Mesenchymal stem cell (in vitro differentiated cells and primary cell): ENCODE data around the gene FAM168A.

Source experiments
- DNase-seq: peaks from one replicate; pipeline ENCODE4 v3.0.0-alpha.2; 2013
- H2AFZ ChIP-seq: one replicate; pipeline ENCODE4 v1.6.1; 2013; ENCODE audit warnings: low read depth, mild to moderate bottlenecking, control low read depth, inconsistent platforms, low read length, moderate library complexity
- H2AK5ac ChIP-seq: 2 replicates; pipeline ENCODE4 v1.6.1; 2013; ENCODE audit warnings: low read length, moderate library complexity, mild to moderate bottlenecking, inconsistent platforms; ENCODE audit not compliant: severe bottlenecking
- H2BK120ac ChIP-seq: one replicate; pipeline ENCODE4 v1.6.1; 2013; ENCODE audit warnings: low read depth, mild to moderate bottlenecking, inconsistent platforms, low read length, moderate library complexity
- H2BK12ac ChIP-seq, 2 experiments: one replicate each; pipeline ENCODE4 v1.6.1; 2013; ENCODE audit warnings: inconsistent platforms in 2 of 2, low read length in 2 of 2, mild to moderate bottlenecking in 2 of 2, moderate library complexity in 2 of 2, control low read depth in 1 of 2
- H2BK15ac ChIP-seq: one replicate; pipeline ENCODE4 v1.6.1; 2013; ENCODE audit warnings: mild to moderate bottlenecking, low read depth, inconsistent platforms; ENCODE audit not compliant: poor library complexity, severe bottlenecking
- H2BK5ac ChIP-seq: 2 replicates; pipeline ENCODE4 v1.6.1; 2013; ENCODE audit warnings: low read depth, mild to moderate bottlenecking, low read length, control low read depth, inconsistent platforms; ENCODE audit not compliant: poor library complexity, severe bottlenecking
- H3K14ac ChIP-seq, 2 experiments: one replicate each; pipeline ENCODE4 v1.6.1; 2013; ENCODE audit warnings: inconsistent platforms in 2 of 2, low read length in 2 of 2, control low read depth in 1 of 2, mild to moderate bottlenecking in 1 of 2, moderate library complexity in 1 of 2
- H3K18ac ChIP-seq, 2 experiments: one replicate each; pipeline ENCODE4 v1.6.1; 2013; ENCODE audit warnings: inconsistent platforms in 2 of 2, low read length in 2 of 2, control low read depth in 1 of 2, low read depth in 1 of 2, mild to moderate bottlenecking in 1 of 2
- H3K23ac ChIP-seq, 2 experiments: one replicate each; pipeline ENCODE4 v1.6.1; 2013; ENCODE audit warnings: inconsistent platforms in 2 of 2, low read length in 2 of 2, mild to moderate bottlenecking in 2 of 2, moderate library complexity in 2 of 2, control low read depth in 1 of 2
- H3K27ac ChIP-seq: 2 replicates; pipeline ENCODE4 v1.5.1; 2013; ENCODE audit warnings: mild to moderate bottlenecking, moderate library complexity, low read length, control low read depth, inconsistent platforms; ENCODE audit not compliant: poor library complexity, severe bottlenecking
- H3K27me3 ChIP-seq, 2 experiments: 2 replicates each; pipeline versions ENCODE4 v1.6.1 to v1.7.0; 2013; ENCODE audit warnings: low read length in 2 of 2, mild to moderate bottlenecking in 2 of 2, moderate library complexity in 2 of 2, control low read depth in 1 of 2, inconsistent platforms in 1 of 2; ENCODE audit not compliant: control insufficient read depth in 1 of 2, insufficient read depth in 1 of 2
- H3K36me3 ChIP-seq, 2 experiments: 2 replicates each; pipeline versions ENCODE4 v1.6.1 to v1.7.0; 2013; ENCODE audit warnings: low read length in 2 of 2, control low read depth in 1 of 2, inconsistent platforms in 1 of 2, low read depth in 1 of 2, mild to moderate bottlenecking in 1 of 2; ENCODE audit not compliant: insufficient read depth in 2 of 2, control insufficient read depth in 1 of 2
- H3K4ac ChIP-seq, 2 experiments: one replicate each; pipeline ENCODE4 v1.6.1; 2013; ENCODE audit warnings: inconsistent platforms in 2 of 2, low read length in 2 of 2, mild to moderate bottlenecking in 2 of 2, moderate library complexity in 2 of 2, control low read depth in 1 of 2, low read depth in 1 of 2
- H3K4me1 ChIP-seq: 2 replicates; pipeline ENCODE4 v1.6.1; 2013; ENCODE audit warnings: low read depth, low read length, control low read depth; ENCODE audit not compliant: control insufficient read depth, insufficient read depth
- H3K4me2 ChIP-seq: 2 replicates; pipeline ENCODE4 v1.6.1; 2013; ENCODE audit warnings: low read length, mild to moderate bottlenecking, inconsistent platforms; ENCODE audit not compliant: poor library complexity, severe bottlenecking
- H3K4me3 ChIP-seq, 2 experiments: 2 replicates each; pipeline versions ENCODE4 v1.5.1 to v1.7.0; 2013; ENCODE audit warnings: low read length in 2 of 2, mild to moderate bottlenecking in 2 of 2, control low read depth in 1 of 2, low read depth in 1 of 2; ENCODE audit not compliant: insufficient read depth in 1 of 2
- H3K79me1 ChIP-seq: replicated peaks from 2 replicates; pipeline ENCODE4 v1.6.1; 2013; ENCODE audit warnings: mild to moderate bottlenecking, control low read depth, low read length, inconsistent platforms; ENCODE audit not compliant: poor library complexity, severe bottlenecking
- H3K9ac ChIP-seq: 2 replicates; pipeline ENCODE4 v1.7.0; 2013; ENCODE audit warnings: mild to moderate bottlenecking, low read length, moderate library complexity
- H3K9me3 ChIP-seq: 2 replicates; pipeline ENCODE4 v1.7.0; 2013; ENCODE audit warnings: mild to moderate bottlenecking, low read length; ENCODE audit not compliant: control insufficient read depth
- H4K8ac ChIP-seq: one replicate; pipeline ENCODE4 v1.6.1; 2013; ENCODE audit warnings: inconsistent platforms, mild to moderate bottlenecking, low read length, moderate library complexity
- H4K91ac ChIP-seq: one replicate; pipeline ENCODE4 v1.6.1; 2013; ENCODE audit warnings: mild to moderate bottlenecking, low read length, inconsistent platforms
- WGBS: methylation state at CpG from one replicate; pipeline ENCODE4 v1.1.7; 2013; ENCODE audit warnings: mixed read lengths; 5-methylcytosine and 5-hydroxymethylcytosine counted together

The FAM168A gene

DNA sequence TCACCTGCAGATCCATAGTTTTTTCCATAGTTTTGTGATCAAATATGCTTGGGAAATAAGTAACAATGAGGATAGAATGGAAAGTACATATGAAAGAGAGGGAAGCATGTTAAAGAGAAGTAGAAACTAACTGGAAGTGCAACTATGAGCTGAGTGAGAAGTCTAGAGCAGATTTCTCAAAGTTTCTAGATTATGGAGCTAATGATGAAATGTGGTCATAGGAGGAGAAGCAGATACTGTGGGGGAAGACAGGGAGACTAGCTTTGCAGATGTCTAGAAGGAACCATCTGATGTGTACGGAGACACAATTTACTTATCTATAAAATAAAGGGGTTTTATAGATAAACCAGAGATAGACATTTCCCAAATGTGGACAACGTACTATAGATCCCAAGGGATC lies 184.7 kb downstream of the FAM168A start:
- Histone ChIP-seq H3K18ac (no peak overlapping the region), H3K9ac (no peak overlapping the region), H3K79me1 (no peaks in the 10 kb centered on the region), H2BK15ac (no peak overlapping the region), H3K23ac (no peak overlapping the region), H2AK5ac (no peak overlapping the region), H4K8ac (no peak overlapping the region), H2BK120ac (no peak overlapping the region), H3K4ac (no peak overlapping the region), H2AFZ (no peak overlapping the region), H3K4me2 (no peak overlapping the region), H2BK12ac (no peak overlapping the region), H4K91ac (no peak overlapping the region), H3K27ac (no peak overlapping the region), H2BK5ac (no peak overlapping the region), H3K9me3 (no peaks in the 10 kb centered on the region), H3K4me1 (peaks cover 2% of the 10 kb centered on the region), H3K27me3 (no peaks in the 10 kb centered on the region), H3K14ac (no peak overlapping the region), H3K4me3 (no peak overlapping the region), H3K36me3 (peaks cover 18 to 26% of the 10 kb centered on the region in 2 experiments)
- no CpG with 5 or more reads among the region's 2 CpGs for WGBS
- DNase-seq: no peak

DNA sequence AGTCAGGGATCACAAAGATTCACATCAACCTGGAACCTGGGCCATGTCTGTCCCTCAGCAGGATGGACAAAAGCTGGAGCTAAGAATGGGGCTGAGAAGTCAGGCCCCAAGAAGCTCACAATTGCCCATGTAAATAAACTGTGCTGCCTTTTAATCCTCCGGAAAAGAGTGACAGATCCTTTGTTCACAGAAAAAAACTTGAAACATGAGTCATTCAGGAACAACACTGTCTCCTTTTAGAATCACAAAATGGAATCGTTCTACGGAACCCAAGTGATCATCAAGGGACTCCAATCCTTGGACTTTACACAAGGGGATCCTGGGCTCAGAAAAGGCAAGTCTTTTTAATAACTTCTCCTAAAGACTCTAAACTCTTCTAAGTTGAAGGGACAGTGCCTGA lies 185.6 kb downstream of the FAM168A start:
- Histone ChIP-seq H3K27ac (no peak overlapping the region), H3K36me3 (peaks cover 21 to 29% of the 10 kb centered on the region in 2 experiments), H3K4me3 (no peak overlapping the region), H3K27me3 (no peaks in the 10 kb centered on the region), H2BK15ac (no peak overlapping the region), H2BK12ac (no peak overlapping the region), H4K8ac (no peak overlapping the region), H3K23ac (no peak overlapping the region), H3K9me3 (no peaks in the 10 kb centered on the region), H3K9ac (no peak overlapping the region), H4K91ac (no peak overlapping the region), H2AK5ac (no peak overlapping the region), H3K4ac (no peak overlapping the region), H3K4me1 (peaks cover 2% of the 10 kb centered on the region), H3K14ac (no peak overlapping the region), H3K4me2 (no peak overlapping the region), H3K18ac (no peak overlapping the region), H3K79me1 (no peaks in the 10 kb centered on the region), H2BK120ac (no peak overlapping the region), H2BK5ac (no peak overlapping the region), H2AFZ (no peak overlapping the region)
- no peak for DNase-seq
- 62% methylated on average over 3 of the region's 3 CpGs for WGBS

DNA sequence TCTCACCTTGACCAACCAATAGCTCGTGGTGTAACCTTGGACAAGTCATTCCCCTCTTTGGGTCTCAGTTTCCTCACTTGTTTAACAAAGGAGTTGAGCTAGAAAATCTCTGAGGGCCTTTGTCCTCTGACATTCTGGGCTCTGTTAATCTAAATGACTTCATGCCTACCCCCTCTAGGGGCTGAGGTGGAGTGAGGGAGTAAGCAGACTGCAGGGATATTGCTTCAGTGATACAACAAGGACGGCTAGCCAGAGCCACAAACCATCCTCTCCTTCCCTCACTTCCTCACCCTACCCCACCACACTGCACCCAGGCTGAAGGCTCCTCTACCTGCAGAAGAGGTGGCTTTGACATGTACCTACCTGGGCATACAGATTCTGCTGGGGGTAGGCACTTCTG lies 186.9 kb downstream of the FAM168A start:
- no peaks in the 10 kb centered on the region for H3K79me1 ChIP-seq
- H2BK15ac ChIP-seq: no peak overlapping the region
- H4K8ac ChIP-seq: no peak overlapping the region
- H3K4ac ChIP-seq: no peak overlapping the region
- peaks cover 29 to 41% of the 10 kb centered on the region in 2 experiments for H3K36me3 ChIP-seq
- no peaks in the 10 kb centered on the region for H3K27me3 ChIP-seq
- H3K4me2 ChIP-seq: no peak overlapping the region
- no peak overlapping the region for H2BK12ac ChIP-seq
- H2BK120ac ChIP-seq: no peak overlapping the region
- no peak overlapping the region for H3K18ac ChIP-seq
- no peak overlapping the region for H2BK5ac ChIP-seq
- no peak for DNase-seq
- H3K27ac ChIP-seq: no peak overlapping the region
- no peak overlapping the region for H2AK5ac ChIP-seq
- no peak overlapping the region for H3K23ac ChIP-seq
- H3K9ac ChIP-seq: no peak overlapping the region
- no peaks in the 10 kb centered on the region for H3K9me3 ChIP-seq
- H2AFZ ChIP-seq: no peak overlapping the region
- WGBS: 100% methylated on average over 2 of the region's 2 CpGs
- H4K91ac ChIP-seq: peak overlapping the region; percentile 54
- H3K4me1 ChIP-seq: peaks cover 2% of the 10 kb centered on the region
- no peak overlapping the region for H3K14ac ChIP-seq
- H3K4me3 ChIP-seq: no peak overlapping the region

DNA sequence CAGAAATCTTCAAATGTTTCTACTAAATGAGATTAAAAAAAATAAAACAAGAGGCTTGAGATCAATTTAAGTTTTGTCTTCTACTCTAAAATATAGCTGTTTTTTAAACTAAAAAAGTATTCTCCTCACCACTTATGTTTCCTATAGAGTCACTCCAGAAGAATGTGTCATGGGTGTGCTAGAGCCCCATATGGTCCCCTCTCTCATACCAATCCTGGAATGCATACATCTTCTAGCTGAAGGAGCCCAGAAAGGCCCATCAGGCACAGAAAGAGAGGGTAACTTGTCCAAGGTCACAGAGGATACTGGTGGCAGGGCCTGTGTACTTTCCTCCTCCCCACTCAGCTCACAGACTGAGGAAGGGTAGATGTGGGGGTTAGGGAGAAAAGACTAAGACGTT lies 187.3 kb downstream of the FAM168A start:
- Histone ChIP-seq H3K36me3 (peaks cover 32 to 44% of the 10 kb centered on the region in 2 experiments), H3K27me3 (no peaks in the 10 kb centered on the region), H2AFZ (no peak overlapping the region), H3K4me1 (peaks cover 2% of the 10 kb centered on the region), H3K9ac (no peak overlapping the region), H4K91ac (no peak overlapping the region), H2BK120ac (no peak overlapping the region), H3K79me1 (no peaks in the 10 kb centered on the region), H2BK12ac (no peak overlapping the region), H3K23ac (no peak overlapping the region), H3K14ac (no peak overlapping the region), H2BK15ac (no peak overlapping the region), H2AK5ac (no peak overlapping the region), H3K4me2 (no peak overlapping the region), H3K9me3 (no peaks in the 10 kb centered on the region), H3K27ac (no peak overlapping the region), H4K8ac (no peak overlapping the region), H3K4ac (no peak overlapping the region), H2BK5ac (no peak overlapping the region), H3K18ac (no peak overlapping the region), H3K4me3 (no peak overlapping the region)
- WGBS: no CpG with 5 or more reads among the region's 1 CpG
- no peak for DNase-seq
